ENCODE data around the gene C6orf132. TPM values are rescaled to one million over a fixed set of nuclear protein-coding genes. Genes with fewer than 3 reads are reported as not detected.

Gene C6orf132
- total RNA-seq, 1 experiment from 2014 or later: 1.6 TPM

- in situ Hi-C loops (cut with HindIII; ENCODE audit: low pct_unique_long_range_greater_than_20kb, low sequenced_read_pairs): no loop called here
- peak; percentile 30 for DNase-seq (ENCODE audit: low read depth)
These were observed 48.7 kb downstream of the C6orf132 start for GRCh38 chr6:42093582-42094329.

GRCh38 chr6:42091718-42092023 lies 50.7 kb downstream of the C6orf132 start:
- in situ Hi-C loops (cut with HindIII; ENCODE audit: low pct_unique_long_range_greater_than_20kb, low sequenced_read_pairs): no loop called here
- peak; percentile 66 for DNase-seq (ENCODE audit: low read depth)

- in situ Hi-C loops (cut with HindIII; ENCODE audit: low pct_unique_long_range_greater_than_20kb, low sequenced_read_pairs): no loop called here
These were observed 51.4 kb downstream of the C6orf132 start for GRCh38 chr6:42090819-42091717.

GRCh38 chr6:42088101-42088591 lies 54.3 kb downstream of the C6orf132 start:
- DNase-seq (ENCODE audit: low read depth): peak; percentile 95
- in situ Hi-C loops (cut with HindIII; ENCODE audit: low pct_unique_long_range_greater_than_20kb, low sequenced_read_pairs): no loop called here

More at GRCh38 chr6:42090819-42091717, 51.4 kb downstream of the C6orf132 start:
- no peak for DNase-seq (ENCODE audit: low read depth)

DNA sequence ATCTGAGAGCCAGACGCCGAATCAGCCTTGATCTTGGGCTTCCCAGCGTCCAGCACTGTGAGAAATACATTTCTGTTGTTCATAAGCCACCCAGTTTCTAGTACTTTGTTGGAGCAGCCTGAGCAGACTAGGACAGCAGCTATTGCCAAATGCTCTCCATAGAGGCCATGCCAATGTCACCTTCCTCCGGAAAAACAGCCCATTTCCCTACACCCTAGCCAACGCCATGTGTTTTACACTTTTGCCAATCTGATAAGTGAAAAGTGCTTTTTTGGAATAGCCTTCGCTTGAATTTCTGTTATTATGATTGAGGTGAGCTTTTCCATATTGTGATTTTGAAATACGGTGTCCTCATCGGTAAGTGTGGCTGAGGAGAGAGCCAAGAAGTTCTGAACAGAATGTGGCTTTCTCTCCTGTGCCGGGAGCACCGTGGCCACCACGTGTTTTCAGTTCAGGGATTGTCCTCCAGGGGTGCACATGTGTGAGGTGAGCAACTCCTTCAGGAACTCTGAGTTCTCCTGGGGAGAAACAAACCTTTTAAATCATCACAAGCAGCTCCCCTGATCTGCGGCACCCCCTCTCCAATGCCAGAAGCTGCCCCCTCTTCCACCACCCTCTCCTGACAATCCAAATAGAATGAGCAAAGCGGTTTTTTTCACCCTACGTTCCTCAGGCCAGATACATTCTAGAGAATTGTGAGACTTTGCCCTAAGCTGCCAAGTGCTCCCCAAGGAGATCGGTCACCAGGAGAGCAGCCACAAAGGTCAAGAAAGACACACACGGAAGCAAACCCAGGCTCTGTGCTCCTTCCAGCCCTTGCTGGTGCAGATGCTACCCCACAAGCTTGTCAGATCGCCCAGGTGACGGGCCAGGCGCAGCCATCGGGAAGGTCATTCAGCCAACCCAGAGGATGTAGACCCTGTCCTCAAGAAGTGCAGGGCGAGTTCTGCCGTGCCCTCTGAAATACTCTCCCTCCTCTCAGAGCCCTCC lies 56.1 kb downstream of the C6orf132 start:
- in situ Hi-C loops (cut with HindIII; ENCODE audit: low pct_unique_long_range_greater_than_20kb, low sequenced_read_pairs): no loop called here
- DNase-seq (ENCODE audit: low read depth): no peak

DNA sequence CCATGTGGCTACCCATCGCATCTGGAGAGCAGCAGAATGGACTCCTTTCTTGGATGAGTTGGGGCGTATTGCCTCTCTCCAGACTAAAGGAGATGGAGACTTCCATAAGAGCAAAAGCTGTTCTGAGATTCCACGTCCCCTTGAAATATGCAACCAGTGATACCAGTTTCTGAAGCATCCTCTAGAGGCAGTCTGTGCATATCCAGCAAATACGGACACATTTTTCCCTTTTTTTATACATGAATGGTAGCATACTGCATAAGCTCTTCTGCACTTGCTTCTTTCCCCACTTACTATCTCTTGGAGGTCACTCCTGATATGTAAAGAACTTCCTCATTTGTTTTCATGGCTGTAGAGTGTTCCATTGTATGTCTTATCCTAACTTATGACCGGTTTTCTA lies 57.5 kb downstream of the C6orf132 start:
- peak; percentile 25 for DNase-seq (ENCODE audit: low read depth)
- in situ Hi-C loops (cut with HindIII; ENCODE audit: low pct_unique_long_range_greater_than_20kb, low sequenced_read_pairs): no loop called here

- in situ Hi-C loops (cut with HindIII; ENCODE audit: low pct_unique_long_range_greater_than_20kb, low sequenced_read_pairs): no loop called here
- DNase-seq (ENCODE audit: low read depth): no peak
These were observed 58.9 kb downstream of the C6orf132 start for GRCh38 chr6:42083530-42083929.

DNA sequence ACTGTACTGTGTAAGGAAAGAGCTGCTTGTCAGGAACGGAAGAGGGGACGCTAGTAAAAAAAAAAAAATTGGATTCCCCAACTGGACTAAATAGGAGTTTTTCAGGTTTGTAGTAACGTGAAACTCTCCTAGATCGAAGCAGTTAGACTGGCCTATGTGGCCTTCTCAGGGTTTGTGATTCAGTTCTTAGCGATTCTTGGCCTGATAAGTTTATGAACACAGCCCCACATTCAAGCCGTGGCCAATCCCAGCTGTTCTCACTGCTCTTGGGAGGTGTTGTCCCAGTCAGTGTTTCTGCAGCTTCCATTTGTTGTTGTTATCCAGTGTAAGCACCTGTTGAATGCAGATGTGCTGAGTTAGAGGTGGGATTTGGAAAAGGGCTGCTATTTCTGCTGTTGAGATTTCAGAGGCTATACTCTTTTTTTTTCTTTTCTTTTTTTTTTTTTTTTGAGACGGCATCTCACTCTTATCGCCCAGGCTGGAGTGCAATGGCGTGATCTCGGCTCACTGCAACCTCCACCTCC lies 62.4 kb downstream of the C6orf132 start:
- no peak for DNase-seq (ENCODE audit: low read depth)
- in situ Hi-C loops (cut with HindIII; ENCODE audit: low pct_unique_long_range_greater_than_20kb, low sequenced_read_pairs): no loop called here

- no peak for DNase-seq (ENCODE audit: low read depth)
- in situ Hi-C loops (cut with HindIII; ENCODE audit: low pct_unique_long_range_greater_than_20kb, low sequenced_read_pairs): no loop called here
These were observed 64.0 kb downstream of the C6orf132 start for GRCh38 chr6:42078386-42078785.

GRCh38 chr6:42075159-42075838 lies 67.1 kb downstream of the C6orf132 start:
- peak; percentile 76 for DNase-seq (ENCODE audit: low read depth)
- in situ Hi-C loops (cut with HindIII; ENCODE audit: low pct_unique_long_range_greater_than_20kb, low sequenced_read_pairs): no loop called here

DNA sequence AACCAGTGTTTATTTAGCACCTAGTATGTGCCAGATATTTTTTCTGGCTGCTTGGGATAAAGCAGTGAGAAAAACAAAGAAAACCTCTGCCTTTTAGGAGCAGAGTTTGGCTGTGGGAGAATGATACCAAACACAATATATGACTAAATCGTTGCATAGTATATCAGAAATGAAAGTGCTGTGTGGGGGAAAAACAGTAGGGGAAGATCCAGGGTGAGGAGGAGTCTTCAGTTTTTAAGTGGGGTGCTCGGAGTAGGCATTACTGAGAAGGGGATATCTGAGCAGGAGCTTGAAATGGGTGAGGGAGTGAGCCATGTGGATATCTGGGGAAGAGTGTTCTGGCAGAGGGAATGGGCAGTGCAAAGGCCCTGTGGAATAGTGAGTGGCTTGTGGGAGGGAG lies 69.1 kb downstream of the C6orf132 start:
- no peak for DNase-seq (ENCODE audit: low read depth)
- in situ Hi-C loops (cut with HindIII; ENCODE audit: low pct_unique_long_range_greater_than_20kb, low sequenced_read_pairs): no loop called here

GRCh38 chr6:42071881-42072583 lies 70.4 kb downstream of the C6orf132 start:
- DNase-seq (ENCODE audit: low read depth): no peak
- in situ Hi-C loops (cut with HindIII; ENCODE audit: low pct_unique_long_range_greater_than_20kb, low sequenced_read_pairs): no loop called here

DNA sequence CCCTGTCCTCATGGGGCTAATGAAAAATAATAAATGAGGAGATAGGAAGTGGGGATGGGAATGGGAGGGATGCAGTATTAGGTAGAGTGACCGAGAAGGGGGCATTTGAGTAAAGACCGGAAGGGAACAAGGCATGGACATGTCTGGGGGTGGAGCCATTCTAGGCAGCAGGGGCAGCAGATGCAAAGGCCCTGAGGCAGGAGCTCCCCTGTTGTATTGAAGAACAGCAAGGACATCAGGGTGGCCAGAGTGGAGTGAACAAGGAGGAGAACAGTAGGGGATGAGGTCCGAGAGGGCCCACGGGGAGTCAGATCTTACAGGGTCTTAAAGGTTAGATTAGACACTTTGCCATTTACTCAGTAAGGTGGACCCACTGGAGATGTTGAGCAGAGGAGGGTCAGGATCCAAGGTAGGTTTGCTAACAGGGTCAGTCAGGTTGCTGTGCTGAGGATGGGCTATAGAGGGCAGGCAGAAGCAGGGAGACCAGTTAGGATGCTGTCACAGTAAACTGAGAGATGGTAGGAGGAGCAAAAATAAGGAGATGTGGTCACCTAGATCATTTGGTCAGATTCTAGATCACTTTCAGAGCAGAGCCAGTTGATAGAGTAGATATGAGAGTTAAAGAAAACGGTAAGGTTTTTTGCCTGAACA lies 73.4 kb downstream of the C6orf132 start:
- no peak for DNase-seq (ENCODE audit: low read depth)
- in situ Hi-C loops (cut with HindIII; ENCODE audit: low pct_unique_long_range_greater_than_20kb, low sequenced_read_pairs): no loop called here

DNA sequence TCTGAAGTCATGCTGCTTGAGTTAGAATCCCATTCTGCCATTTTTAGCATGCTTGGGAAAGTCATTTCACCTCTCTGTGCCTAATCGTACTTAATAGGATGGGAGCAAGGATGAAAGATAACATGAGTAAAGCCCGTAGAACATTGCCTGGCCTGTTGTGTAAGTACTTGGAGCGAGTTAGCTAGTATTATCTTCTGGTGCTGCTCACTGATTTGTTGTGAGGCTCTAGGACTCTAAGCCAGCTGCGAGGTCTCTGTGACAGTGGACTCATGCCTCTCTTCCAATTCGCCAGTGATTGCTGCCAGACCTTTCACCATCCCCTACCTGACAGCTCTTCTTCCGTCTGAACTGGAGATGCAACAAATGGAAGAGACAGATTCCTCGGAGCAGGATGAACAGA lies 74.2 kb downstream of the C6orf132 start:
- DNase-seq (ENCODE audit: low read depth): no peak
- in situ Hi-C loops (cut with HindIII; ENCODE audit: low pct_unique_long_range_greater_than_20kb, low sequenced_read_pairs): no loop called here

- in situ Hi-C loops (cut with HindIII; ENCODE audit: low pct_unique_long_range_greater_than_20kb, low sequenced_read_pairs): no loop called here
- DNase-seq (ENCODE audit: low read depth): no peak
These were observed 76.2 kb downstream of the C6orf132 start for GRCh38 chr6:42066156-42066675.

DNA sequence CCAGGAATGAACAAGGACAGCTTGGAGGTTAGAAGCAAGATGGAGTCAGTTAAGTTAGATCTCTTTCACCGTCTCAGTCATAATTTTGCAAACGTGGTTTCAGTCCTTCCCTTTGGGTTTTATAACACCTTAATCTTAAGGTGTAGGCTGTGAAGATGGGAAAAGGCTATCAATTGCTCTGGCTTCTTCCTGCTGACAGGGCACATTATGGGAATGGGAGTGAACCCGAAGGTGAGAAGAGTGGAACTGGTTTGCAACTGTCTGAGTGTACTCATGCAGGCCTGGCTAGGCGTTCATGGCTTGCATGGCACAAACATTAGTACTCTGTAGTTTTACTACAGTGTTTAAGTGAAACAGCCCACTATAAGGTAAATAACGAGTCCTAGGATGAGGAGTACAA lies 82.7 kb downstream of the C6orf132 start:
- in situ Hi-C loops (cut with HindIII; ENCODE audit: low pct_unique_long_range_greater_than_20kb, low sequenced_read_pairs): no loop called here
- no peak for DNase-seq (ENCODE audit: low read depth)
